Measurements from ENCODE around the gene AHCYL2.

GRCh38 chr7:129203050-129203741 lies 21.6 kb upstream of the AHCYL2 start:
- no peak for TF ChIP-seq CTCF (IDR thresholded peaks at IDR 0.05)
- TF ChIP-seq SIN3A (IDR thresholded peaks at IDR 0.05; ENCODE audit: borderline replicate concordance, insufficient read depth, low read depth, low read length), result no peak
- TF ChIP-seq TCF7L2 (IDR thresholded peaks at IDR 0.05; ENCODE audit: low read depth, low read length), result no peak
- TF ChIP-seq REST (IDR thresholded peaks at IDR 0.05; ENCODE audit: insufficient read depth in 1 of 2, low read depth in 2 of 2, low read length in 1 of 2), result no peak
- TF ChIP-seq POLR2AphosphoS5 (IDR thresholded peaks at IDR 0.05; ENCODE audit: low read depth, low read length), result no peak
